GM12875 (cell line): Measurements from ENCODE around the gene SLC16A3.
"Not testable (repeated sequence)": the region's sequence is repeated elsewhere in the genome, so short reads cannot be mapped to it uniquely, and the experiment has no call there.

Experiments
- H3K4me3 ChIP-seq: one replicate; pipeline ENCODE4 v1.5.1; 2011; ENCODE audit warnings: low read depth, low read length, control low read depth
- TF ChIP-seq, protein P1 (sequence below): IDR thresholded peaks from 2 replicates; pipeline ENCODE4 v1.5.1; 2011; ENCODE audit warnings: low read depth, mild to moderate bottlenecking, control low read depth, inconsistent platforms, low read length, moderate library complexity, borderline replicate concordance; ENCODE audit not compliant: insufficient read depth

SLC16A3 gene

DNA sequence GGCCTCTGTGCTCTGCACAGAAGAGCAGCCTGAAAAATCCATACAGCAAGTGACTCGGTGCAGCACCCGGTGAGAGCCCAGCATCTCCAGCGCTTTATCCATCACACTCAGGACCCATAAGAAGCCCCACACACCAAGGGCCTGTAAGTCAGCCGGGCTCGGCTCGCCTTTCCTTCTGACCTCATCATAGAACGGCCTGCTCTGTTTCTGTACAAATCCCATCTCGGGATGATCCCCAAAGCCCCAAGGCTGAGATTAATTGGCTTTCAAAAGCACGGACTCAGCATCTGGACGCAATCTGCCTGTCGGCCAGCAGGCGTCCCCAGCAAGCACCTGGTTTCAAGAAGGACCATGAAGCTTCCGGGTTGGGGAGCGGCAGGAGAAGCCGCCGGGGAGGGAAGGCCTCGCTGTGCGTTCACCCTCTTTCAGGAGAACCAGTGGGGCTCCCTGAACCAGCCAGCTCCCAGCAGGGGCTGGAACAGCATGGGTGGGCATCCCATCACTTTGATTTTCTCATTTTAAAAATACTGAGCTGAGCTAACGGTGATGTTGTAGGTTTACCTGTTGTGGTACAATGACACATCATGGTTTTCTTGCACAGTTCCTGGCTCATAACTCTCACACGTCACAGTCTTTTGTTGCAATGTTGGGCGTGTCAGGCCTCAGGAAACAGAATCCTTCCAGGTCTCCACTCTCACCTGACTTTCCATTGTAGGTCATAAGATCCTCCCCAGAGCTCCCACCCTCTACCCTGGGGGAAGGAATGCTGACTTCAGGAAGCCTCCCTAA lies 22.9 kb upstream of the SLC16A3 start:
- TF ChIP-seq, protein P1, sequence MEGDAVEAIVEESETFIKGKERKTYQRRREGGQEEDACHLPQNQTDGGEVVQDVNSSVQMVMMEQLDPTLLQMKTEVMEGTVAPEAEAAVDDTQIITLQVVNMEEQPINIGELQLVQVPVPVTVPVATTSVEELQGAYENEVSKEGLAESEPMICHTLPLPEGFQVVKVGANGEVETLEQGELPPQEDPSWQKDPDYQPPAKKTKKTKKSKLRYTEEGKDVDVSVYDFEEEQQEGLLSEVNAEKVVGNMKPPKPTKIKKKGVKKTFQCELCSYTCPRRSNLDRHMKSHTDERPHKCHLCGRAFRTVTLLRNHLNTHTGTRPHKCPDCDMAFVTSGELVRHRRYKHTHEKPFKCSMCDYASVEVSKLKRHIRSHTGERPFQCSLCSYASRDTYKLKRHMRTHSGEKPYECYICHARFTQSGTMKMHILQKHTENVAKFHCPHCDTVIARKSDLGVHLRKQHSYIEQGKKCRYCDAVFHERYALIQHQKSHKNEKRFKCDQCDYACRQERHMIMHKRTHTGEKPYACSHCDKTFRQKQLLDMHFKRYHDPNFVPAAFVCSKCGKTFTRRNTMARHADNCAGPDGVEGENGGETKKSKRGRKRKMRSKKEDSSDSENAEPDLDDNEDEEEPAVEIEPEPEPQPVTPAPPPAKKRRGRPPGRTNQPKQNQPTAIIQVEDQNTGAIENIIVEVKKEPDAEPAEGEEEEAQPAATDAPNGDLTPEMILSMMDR: peak; percentile 90
- no peak overlapping the region for H3K4me3 ChIP-seq

DNA sequence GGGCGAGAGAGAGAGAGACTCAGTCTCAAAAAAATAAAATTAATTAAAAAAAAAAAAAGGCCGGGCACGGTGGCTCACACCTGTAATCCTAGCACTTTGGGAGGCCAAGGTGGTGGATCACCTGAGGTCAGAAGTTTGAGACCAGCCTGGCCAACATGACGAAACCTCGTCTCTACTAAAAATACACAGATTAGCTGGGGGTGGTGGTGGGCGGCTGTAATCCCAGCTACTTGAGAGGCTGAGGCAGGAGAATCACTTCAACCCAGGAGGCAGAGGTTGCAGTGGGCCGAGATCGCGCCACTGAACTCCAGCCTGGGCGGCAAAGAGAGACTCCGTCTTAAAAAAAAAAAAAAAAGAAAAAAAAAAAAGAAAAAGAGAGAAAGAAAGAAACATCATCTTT lies 18.2 kb upstream of the SLC16A3 start:
- H3K4me3 ChIP-seq: not testable (repeated sequence)

DNA sequence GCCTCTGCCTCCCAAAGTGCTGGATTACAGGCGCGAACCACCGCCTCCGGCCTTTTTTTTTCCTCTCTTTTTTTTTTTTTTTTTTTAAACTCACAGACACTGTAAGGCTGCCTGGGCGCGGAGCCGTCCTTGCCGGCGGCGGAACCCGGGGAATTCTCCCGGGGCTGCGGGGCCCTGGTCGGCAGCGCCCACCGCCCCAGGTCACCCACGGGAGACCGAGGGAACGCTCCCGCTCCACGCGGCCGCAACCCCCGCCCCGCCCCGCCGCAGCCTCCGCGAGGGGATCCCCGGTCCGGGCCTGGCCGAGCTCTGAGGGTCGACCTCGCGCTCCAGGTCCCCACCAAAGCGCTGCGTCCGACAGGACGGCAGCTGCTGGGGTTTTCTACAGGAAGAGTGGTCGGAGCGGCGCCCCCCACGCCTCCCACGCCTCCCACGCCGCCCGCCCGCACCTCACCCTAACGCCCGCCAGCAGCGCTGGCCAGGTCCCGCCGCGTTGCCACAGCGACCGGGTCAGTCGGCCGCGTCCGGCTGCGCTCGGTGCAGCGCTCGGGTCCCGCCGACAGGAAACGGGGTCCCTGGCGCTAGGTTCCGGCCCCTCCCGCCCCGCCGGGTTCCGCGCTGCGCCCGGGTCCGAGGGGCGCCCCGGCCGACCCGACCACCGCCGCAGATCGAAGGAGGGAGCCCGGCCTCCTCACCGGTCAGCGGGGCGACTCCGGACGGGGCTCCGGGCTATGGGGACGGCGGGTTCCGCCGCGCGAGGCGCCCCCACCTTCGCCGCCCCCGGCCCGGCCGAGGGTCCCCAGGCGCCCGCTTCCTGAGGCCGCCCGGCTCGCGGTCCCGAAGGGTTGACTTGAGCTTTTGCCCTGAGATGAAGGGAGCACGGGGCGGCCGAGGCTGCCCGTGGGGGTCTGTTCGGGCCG lies 16.3 kb upstream of the SLC16A3 start, which contains the start of gene CCDC57:
TSS of gene CCDC57 (minus strand) at position 512 of the 920 bp plus-strand sequence. CDS start 10,898 bp downstream, outside the sequence.
- H3K4me3 ChIP-seq: peak within 1 kb of the TSS; percentile 80
- TF ChIP-seq, protein P1: 0 out of 2 replicates have a peak, but pooled peaks have one; percentile 3

DNA sequence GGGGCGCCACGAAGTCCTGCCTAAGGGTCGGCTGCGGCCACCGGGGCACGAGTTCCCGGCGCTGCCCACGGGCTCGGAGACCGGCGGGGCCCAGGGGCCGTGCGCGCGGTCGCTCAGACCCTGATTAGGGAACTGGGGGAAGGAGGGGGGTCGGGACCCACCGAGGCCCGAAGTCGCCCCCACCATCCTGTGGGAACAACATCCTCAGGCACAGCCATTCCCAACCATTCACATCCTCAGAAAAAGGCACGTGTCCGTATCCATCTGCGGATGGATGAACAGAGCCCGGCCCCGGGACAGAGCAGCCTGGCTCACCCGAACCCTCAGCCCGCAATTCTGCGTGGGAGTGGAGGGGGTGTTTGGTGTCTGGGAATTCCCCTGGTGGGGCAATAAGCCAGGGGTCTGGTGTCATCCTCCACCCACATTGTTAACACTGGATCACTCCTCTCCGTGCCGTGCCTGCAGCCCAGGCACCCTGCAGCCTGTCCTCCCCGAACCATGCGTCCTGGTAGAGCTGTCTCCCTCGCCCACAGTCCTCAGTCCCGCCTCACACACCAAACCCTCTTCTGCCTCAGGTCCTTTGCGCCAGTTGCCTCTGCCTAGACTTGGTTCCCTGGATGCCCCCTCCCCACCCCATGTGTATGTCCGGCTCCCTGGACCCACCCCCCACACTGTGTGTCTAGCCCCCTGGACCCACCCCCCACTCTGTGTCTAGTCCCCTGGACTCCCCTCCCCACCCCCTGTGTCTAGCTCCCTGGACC lies 15.4 kb upstream of the SLC16A3 start:
- TF ChIP-seq, protein P1: no peak
- peak overlapping the region; percentile 80 for H3K4me3 ChIP-seq

DNA sequence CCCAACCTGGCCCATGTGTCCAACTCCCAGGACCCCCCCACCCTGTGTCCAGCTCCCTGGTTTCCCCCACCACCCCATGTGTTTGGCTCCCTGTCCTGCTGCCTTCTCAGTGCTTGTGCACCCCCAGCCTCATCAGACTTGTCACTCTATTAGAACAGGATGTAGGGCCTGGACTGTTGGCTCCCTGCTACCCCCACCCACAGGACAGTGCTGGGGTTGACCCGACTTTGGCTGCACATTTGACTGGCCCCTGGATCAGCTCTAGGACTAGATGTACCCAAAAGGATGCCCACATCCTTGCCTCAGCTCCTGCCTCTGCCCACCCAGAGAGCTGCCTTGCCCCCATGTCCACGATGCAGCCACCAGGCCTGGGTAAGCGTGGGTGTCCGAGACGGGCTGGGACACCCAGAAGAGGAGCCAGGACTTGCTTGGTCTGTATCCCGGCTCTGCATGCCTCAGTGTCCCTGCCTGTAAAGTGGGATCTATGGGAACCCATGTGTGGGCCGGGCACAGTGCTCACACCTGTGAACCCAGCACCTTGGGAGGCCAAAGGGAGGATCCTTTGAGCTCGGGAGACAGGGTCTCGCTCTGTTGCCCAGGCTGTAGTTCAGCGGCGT lies 14.7 kb upstream of the SLC16A3 start:
- no peak overlapping the region for H3K4me3 ChIP-seq
- TF ChIP-seq, protein P1: no peak

DNA sequence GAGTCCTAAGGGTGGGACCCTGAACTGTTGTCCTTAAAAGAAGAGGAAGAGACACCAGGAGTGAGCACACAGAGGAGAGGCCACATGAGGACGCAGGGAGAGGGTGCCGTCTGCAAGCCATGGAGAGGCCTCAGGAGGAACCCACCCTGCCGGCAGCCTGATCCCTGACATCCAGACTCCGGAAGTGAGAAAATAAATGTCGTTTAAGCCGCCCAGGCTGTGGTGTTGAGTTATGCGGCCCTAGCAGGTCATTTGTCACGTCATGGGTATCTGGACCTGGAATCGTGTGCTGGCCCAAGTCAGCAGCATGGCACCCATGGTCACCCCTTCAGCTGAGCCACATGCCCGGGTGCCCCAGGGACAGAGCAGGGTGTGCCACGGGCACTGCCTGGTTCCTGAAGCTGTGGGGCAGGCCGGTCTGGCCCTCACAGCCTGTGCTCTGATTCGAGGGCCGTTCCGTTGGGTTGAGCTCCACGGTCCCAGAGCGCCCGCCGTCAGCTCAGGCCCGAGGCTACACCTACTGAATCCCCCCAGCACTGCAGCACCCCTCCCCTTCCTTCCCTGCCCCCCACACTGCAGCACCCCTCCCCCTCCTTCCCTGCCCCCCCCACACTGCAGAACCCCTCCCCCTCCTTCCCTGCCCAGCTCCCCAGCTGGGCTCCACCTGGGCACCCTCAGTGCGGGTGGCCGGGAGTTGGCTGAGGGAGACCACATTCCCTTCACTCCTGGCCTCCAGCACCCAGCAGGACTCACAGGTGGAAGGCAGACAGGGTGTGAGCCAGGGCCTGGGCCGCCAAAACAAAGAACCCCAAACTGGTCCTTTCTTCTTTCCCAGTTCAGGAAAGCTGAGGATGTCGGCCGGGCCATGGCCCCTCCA lies 13.5 kb upstream of the SLC16A3 start:
- TF ChIP-seq, protein P1: no peak
- no peak overlapping the region for H3K4me3 ChIP-seq
